OCI-M1 (cell line): ENCODE data around the gene CROCC2.

Experiments
- DNase-seq: peaks from one replicate; lab custom pipeline; 2025; lab: John Stamatoyannopoulos, UW

Gene CROCC2

DNA sequence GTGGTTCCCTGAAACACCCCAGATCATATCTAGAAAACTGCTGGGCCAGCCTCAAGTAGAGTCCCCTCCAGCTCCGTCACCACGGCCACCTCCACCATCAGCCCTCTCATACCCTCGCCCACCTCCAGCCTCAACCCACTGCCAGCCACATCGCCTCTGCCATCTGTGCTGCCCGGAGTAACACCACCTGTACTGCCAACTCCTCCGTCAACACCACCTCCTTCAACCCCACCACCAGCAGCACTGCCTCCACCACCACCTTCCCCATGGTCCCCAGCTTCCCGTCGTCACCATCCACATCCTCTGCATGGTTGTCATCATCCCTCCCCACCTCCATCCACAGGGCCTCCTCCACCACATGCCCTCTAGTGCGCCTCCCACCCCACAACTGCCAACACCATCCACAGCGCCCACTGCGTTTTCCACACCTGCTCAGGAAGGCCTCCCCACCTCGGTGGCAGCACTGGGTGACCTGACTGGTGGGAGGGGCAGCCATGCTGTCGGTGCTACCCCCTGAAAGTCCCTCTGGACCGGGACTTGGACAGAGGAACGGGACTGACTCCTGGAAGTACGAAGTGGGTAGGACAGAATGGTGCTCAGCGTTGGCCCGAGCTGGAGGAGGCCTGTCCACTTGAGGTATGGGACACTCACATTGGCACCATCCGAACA, 93.9 kb downstream of the CROCC2 start:
- DNase-seq: no peak

DNA sequence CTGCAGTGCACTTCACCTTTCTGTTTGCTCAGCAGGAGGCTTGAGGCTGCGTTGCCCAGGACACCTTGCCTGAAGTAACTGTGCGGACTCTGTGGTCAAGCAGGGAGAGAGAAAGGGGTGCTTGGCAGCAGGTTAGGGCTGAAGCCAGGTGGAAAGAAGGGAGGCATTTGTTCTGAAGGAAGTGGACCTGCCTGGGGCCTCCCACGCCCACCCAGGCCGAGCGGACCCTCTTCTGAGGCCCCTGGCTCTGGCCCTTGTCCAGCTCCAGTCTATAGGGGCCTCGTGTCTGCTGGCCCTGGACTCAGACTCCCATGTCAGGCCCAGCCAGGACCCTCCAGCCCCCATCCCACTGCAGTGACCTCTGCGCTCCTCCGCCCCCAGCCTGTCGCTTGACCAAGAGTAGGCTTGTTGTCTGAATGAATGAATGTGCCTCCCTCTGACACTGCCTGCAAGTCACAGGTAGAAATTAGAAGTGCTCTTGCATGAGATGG, 94.7 kb downstream of the CROCC2 start:
- DNase-seq: no peak

GRCh38 chr2:241001413-241002274, 95.5 kb downstream of the CROCC2 start:
- DNase-seq: no peak

GRCh38 chr2:241002275-241003046, 96.3 kb downstream of the CROCC2 start:
- no peak for DNase-seq

- DNase-seq: no peak
Observed at GRCh38 chr2:241003047-241003360, 96.9 kb downstream of the CROCC2 start.

DNA sequence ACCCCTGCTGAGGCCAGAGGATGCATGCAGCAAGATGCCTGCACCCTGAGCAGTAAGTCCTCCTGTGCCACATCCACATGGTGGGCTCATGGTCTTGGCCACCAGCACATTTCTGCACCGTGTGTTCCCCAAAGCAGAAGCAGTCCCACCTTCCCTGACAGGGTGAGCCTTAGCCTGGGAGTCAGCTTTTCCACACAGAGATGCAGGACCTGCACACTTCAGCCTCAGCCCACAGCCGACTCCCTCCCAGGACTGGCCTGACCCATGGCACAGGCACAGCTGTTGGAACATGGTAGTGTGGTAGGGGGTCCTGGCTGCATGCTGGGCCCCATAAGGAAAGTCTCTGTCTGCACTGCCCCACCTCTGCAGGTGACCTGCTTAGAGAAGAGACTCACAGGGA, 97.2 kb downstream of the CROCC2 start:
- DNase-seq: no peak

- DNase-seq: no peak
Observed at GRCh38 chr2:241003830-241004564, 97.9 kb downstream of the CROCC2 start.

- no peak for DNase-seq
Observed at GRCh38 chr2:241005569-241005968, 99.4 kb downstream of the CROCC2 start.

DNA sequence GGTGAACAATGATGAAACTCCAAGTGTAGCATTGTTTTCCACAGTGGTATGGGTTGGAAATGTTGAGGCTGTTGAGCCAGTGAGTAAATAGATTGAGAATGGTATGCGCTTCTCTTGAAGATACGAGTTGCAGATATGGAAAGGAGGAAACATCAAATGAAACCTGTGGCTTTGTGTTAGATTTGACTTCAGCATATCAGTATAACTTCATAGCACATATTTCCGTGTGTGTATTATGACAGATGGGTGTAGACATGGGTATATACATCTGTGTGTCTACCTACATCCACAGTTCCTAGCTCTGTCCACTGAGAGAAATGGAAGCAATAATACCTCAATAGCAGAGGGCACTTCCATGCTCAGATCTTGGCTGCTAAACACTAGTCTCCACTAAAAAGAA, 100.3 kb downstream of the CROCC2 start:
- no peak for DNase-seq

DNA sequence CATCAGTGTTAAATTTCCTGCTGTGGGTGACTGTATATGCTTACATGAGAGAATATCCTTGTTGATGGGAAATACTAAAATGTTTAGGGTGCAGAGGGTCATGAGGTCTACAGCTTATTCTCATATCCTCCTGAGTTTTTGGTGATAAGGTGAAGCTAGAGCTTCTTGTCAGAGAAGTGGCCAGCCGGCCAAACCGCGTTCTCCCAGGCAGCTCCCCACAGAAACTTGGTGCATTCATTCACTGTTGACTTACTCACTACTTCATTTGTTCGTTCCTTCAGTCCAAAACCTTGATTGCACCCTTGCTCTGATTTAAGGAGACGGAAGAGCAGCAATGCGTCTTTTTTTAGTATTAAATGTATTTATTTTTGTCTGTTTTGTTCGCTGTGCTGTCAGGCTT, 101.0 kb downstream of the CROCC2 start:
- no peak for DNase-seq

GRCh38 chr2:241007880-241008710, 102.0 kb downstream of the CROCC2 start:
- DNase-seq: no peak

GRCh38 chr2:241008711-241009121, 102.6 kb downstream of the CROCC2 start:
- no peak for DNase-seq

GRCh38 chr2:241009191-241009590, 103.1 kb downstream of the CROCC2 start:
- no peak for DNase-seq

DNA sequence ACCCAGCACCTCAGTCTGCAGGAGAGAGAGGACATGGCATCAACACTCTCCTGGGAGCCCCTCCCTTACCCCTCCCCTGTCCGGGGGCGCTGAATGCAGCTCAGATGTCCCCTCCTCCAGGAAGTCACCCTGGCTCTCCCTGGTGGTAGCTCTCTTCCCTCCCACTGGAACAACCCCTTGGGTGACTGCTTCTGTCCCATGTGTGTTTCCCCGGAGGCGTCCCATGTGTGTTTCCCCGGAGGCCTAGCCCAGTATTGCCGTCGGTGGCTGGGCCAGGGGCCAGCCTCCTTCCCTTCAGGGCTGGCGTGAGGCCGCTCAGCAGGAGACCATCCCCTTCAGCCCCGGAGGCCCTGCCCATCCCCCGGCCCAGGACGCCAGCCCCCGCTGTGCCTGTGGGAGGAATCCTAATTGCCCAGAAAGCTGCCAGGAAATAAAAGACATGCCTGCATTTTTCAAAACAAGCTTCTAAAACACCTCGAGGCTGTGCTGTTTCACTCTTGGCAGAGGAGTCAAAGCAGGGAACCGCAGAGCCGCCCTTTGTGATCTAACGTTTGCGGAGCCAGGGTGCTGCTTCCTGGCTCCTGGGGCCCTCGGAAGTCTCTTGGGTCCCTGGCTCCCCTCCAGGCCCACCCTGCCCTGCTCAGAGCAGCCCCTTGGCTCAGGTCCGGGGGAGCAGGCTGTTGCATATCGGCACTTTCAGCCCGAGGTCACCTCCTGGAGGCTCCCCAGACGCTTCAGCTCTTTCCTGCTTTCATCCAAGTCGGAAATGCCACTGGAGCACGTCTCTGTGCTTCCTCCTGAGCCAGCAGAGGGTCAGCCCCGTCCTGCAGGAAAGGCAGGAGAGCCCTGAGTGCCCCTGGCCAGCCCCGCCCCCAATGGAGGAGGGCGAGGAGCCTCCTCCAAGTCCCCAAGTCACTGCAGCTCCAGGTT, 103.7 kb downstream of the CROCC2 start:
- DNase-seq: no peak

GRCh38 chr2:241010531-241011295, 104.6 kb downstream of the CROCC2 start:
- no peak for DNase-seq

- no peak for DNase-seq
Observed at GRCh38 chr2:241011296-241011600, 105.1 kb downstream of the CROCC2 start.

DNA sequence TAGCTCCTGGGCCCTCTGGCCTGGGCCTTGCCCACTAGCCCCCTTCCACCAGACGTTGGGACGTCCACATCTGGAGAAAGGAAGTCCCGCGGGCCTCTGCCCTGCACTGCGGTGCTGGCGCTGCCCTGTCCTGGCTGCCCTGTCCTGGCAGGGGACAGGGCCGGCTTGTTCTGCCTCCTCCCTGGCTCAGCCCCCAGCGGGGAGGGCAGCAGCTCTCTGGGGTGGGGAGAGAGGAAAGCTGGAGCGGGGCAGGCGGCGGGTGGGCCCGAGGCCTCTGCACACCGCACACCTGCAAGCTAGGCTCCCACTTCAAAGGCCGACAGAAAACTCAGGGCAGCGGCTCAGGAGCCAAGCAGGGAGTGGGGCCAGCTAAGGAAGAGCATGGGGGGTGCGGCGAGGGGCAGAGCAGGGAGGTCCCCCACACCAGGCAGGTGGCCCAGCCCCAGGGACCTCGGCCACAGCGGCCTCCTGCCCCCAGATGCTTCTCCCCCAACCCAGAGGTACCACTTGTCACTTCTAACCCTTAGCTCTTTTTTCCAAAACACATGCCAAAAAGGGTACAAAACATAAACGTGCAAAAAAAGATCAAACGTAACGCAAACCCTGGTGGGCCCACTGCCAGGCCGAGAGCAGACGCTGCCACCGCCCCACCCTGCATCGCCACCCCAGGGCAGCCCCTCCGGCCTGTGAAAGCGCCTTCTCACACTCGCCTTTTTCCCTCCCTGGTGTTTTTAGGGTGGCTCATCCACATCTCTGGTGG, 105.8 kb downstream of the CROCC2 start:
- DNase-seq: no peak

DNA sequence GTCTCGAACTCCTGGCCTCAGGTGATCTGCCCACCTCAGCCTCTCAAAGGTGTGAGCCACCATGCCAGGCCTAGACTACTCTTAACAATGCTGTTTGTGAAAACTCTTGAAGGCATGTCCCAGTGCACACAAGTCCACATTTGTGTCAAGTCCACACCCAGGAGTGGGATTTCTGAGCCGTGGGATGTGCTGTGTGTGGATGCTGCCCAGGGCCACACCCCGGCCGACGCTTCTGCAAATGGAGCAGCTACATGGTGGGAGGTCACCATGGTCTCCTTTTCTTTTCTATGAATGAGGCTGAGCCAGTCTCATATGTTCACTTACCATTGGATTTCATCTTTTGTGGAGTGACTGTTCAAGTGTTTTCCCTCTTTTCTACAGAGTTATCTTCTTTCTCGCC, 108.1 kb downstream of the CROCC2 start:
- no peak for DNase-seq

GRCh38 chr2:241014764-241015163, 108.6 kb downstream of the CROCC2 start:
- DNase-seq: no peak
